Sigmoid colon (tissue), 4 donors: ENCODE measurements around the gene CNTN4.

Experiments
- EP300 ChIP-seq, 4 donors: sonication (generic); formaldehyde crosslinking; IDR thresholded peaks; one replicate each; pipeline ENCODE4 v1.6.1; 2017; ENCODE audit warnings: antibody characterized with exemption in 4 of 4
- POLR2A ChIP-seq, 2 donors: fragments of 450-650 bp; IDR thresholded peaks; one replicate each; pipeline ENCODE4 v1.6.1; 2016; ENCODE audit warnings: antibody characterized with exemption in 2 of 2, mild to moderate bottlenecking in 2 of 2, moderate library complexity in 2 of 2
- TF ChIP-seq, protein P1 (sequence below), 4 experiments: fragments of 450-650 bp in 3 of 4; fragments of 200-600 bp in 1 of 4; IDR thresholded peaks; one replicate each; pipeline ENCODE4 v1.5.1; 2016 to 2019; ENCODE audit warnings: antibody characterized with exemption in 4 of 4, mild to moderate bottlenecking in 3 of 4, moderate library complexity in 2 of 4

DNA sequence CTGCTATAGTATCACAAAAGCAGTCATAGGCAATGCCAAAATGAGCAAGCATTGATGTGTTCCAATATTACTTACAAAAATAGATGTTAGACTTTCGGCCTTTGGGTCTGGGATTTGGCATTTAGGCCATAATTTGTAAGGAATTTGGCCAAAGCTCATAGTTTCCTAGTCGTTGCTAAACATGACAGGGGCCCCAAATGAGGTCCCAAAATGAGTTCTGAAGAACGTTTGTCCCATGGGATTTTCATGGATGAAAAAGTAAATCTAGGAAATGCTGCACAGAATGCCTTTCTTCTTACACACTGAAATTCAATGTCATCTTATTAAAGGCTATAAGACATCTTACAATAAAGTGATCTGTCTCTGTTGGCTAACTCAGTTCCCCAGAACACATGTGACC, 456.0 kb downstream of the CNTN4 start:
- TF ChIP-seq, protein P1, sequence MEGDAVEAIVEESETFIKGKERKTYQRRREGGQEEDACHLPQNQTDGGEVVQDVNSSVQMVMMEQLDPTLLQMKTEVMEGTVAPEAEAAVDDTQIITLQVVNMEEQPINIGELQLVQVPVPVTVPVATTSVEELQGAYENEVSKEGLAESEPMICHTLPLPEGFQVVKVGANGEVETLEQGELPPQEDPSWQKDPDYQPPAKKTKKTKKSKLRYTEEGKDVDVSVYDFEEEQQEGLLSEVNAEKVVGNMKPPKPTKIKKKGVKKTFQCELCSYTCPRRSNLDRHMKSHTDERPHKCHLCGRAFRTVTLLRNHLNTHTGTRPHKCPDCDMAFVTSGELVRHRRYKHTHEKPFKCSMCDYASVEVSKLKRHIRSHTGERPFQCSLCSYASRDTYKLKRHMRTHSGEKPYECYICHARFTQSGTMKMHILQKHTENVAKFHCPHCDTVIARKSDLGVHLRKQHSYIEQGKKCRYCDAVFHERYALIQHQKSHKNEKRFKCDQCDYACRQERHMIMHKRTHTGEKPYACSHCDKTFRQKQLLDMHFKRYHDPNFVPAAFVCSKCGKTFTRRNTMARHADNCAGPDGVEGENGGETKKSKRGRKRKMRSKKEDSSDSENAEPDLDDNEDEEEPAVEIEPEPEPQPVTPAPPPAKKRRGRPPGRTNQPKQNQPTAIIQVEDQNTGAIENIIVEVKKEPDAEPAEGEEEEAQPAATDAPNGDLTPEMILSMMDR (IDR thresholded peaks at IDR 0.05): no peak
- TF ChIP-seq POLR2A (IDR thresholded peaks at IDR 0.05) (no peak), EP300 (IDR thresholded peaks at IDR 0.05) (no peak)
